HG02938 (cell line): ENCODE results near the gene ZC3H14.
"Not testable (repeated sequence)": the region's sequence is repeated elsewhere in the genome, so short reads cannot be mapped to it uniquely, and the experiment has no call there.

Source experiments
- ATAC-seq: cut with Tn5 transposase; IDR thresholded peaks from one replicate; pipeline ENCODE4 v1.9.1; 2021; ENCODE audit warnings: mild to moderate bottlenecking, moderate library complexity; ENCODE audit not compliant: unreplicated experiment

Gene ZC3H14

GRCh38 chr14:88562831-88563686 is at the start of gene ZC3H14:
ZC3H14 (plus strand) TSS chr14:88563037; CDS start chr14:88563134, 97 bp downstream.
- peak; percentile 87 for ATAC-seq

GRCh38 chr14:88515499-88516221 is 47.2 kb upstream of the ZC3H14 start:
- ATAC-seq = no peak

- ATAC-seq = no peak
These were observed 45.9 kb upstream of the ZC3H14 start for GRCh38 chr14:88516861-88517357.

- ATAC-seq = no peak
These were observed 44.0 kb upstream of the ZC3H14 start for GRCh38 chr14:88518592-88519512.

DNA sequence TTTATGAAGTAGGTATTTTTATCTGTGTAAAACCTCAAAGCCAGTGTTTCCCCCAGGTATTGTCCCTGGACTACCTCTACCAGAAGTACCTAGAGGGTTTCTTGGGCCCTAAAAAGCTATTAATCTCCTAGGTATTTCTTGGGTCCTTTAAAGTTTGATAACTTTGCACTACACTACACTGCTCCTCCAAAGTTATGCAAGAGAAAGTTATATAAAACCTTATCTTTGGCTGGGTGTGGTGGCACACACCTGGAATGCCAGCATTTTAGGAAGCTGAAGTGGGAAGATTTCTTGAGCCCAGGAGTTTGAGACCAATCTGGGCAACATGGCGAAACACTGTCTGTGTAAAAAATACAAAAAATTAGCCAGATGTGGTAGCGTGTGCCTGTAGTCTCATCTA is 42.9 kb upstream of the ZC3H14 start:
- no peak for ATAC-seq

GRCh38 chr14:88521818-88522217 is 41.0 kb upstream of the ZC3H14 start:
- no peak for ATAC-seq

GRCh38 chr14:88522393-88522792 is 40.4 kb upstream of the ZC3H14 start:
- ATAC-seq = no peak

- not testable (repeated sequence) for ATAC-seq
These were observed 32.9 kb upstream of the ZC3H14 start for GRCh38 chr14:88529889-88530288.

- ATAC-seq = no peak
These were observed 29.7 kb upstream of the ZC3H14 start for GRCh38 chr14:88533064-88533602.

DNA sequence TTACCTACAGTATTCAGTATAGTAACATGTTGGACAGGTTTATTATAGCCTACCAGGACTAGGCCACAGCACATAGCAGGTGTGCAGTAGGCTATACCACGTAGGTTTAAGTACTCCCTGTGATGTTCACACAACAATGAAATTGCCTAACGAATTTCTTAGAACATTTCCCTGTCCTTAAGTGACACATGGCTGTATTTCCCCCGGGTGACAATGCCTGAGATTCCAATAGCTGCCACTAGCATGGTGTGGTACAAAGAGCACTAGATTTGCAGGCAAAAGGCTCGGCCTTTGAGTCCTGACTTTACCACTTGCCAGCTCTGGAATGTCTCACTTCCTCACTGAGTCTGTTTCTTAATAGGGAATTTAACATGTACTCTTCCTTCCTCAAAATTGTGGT is 27.7 kb upstream of the ZC3H14 start:
- peak; percentile 66 for ATAC-seq

- no peak for ATAC-seq
These were observed 27.0 kb upstream of the ZC3H14 start for GRCh38 chr14:88535813-88536212.

DNA sequence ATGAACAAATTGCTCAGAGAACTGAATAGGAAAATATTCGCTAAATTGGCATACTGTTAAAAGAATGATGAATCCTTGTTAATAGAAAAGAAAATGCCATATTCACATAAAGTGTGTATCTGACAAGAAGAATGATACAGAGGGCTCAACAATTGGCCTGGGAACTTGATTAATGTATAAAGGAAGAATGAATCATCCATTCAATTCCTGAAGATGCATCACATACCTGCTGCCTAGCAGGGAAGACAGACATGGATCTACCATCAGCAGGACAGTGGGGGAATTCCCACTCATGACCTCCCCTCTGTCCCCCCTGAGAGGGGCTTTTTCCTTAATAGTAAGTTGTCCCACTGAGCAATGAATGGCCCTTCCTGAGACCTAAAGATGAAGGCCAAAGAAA is 21.5 kb upstream of the ZC3H14 start:
- ATAC-seq = no peak

- ATAC-seq = no peak
These were observed 19.7 kb upstream of the ZC3H14 start for GRCh38 chr14:88542857-88543795.

GRCh38 chr14:88545256-88545655 is 17.6 kb upstream of the ZC3H14 start:
- ATAC-seq = no peak

DNA sequence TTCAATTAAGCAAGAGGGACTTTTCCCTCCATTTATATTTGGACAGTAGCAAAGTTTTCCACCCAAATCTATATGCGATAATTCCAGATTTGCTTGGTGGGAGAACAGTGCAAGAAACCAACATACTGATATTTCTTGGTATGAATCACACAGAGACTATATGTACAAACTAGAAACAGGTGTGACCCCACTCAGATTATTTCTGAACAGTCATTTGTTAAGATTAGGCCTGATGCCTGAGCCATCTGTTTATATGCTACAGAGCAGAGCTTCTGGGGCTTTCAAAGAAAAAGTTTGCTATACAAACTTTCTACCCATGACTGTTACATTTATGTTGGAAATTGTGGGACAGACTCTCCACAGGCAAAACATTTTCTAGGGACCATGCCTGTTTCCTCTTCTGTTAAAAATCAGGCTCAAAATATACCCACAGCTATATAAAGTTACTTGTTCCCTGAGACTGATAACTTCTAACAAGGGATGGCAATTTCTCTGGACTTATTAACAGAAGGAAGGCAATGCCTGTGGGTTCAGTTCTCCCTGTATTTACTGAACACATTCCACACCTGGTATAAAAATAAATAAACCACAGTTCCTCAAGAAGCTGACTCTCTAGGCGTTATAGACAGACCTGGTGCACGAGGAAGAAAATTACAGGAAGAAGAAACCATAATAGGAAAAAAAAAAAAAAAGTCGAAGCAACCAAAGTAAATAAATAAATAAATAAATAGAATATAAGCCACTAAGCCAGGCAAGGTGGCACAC is 16.0 kb upstream of the ZC3H14 start:
- no peak for ATAC-seq

DNA sequence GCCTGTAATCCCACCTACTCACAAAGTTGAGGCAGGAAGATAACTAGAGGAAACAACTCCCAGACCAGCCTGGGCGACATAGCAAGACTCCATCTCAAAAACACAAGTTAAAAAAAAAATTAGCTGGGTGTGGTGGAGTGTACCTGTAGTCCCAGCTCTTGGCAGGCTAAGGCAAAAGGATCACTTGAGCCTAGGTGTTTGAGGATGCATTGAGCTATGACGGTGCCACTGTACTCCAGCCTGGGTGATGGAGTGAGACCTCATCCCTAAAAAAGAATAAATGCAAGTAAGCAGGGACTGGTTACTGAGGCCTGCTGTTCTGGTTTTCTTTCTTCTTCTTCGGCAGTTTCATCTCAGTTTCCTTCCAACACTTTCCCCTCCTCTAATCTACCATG is 15.5 kb upstream of the ZC3H14 start:
- ATAC-seq = no peak

- ATAC-seq = no peak
These were observed 12.8 kb upstream of the ZC3H14 start for GRCh38 chr14:88550078-88550477.

DNA sequence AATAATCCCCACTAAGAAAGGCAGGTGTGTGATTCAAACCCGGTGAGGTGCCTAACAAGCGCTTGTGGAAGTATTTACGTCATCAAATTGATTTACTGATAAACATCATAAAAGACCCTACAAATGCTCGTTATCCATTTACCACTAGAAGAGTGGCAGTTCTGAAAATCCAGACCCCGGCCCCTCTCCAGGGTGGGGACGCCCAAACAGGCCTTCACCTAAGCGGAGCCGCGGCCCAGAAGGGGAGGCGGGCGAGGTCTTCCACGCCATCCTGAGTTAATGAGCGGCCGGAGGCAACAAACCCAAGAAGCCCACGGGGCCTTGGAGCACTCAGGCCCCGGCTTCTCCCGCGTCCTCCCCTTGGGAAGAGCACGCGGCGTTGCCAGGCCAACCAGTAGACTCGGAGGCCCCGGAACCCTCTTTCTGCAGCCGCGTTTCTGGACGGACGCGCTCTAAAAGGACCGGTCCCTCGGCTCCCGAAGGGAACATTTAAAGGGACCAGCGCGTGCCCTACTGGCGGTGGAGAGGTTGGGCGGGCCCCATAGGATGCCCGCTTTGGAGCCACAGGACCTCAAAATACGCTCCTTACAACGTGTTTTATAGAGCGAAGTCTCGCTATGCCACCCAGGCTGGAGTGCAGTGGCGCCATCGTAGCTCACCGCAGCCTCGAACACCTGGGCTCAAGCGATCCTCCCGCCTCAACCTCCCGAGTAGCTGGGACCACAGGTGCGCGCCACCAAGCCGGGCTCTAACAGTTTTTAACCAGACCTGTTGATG is 11.6 kb upstream of the ZC3H14 start:
- ATAC-seq = no peak
